HAP-1 (cell line): ENCODE data around the gene APBA3.
"Not testable (repeated sequence)": the region's sequence is repeated elsewhere in the genome, so short reads cannot be mapped to it uniquely, and the experiment has no call there.

Experiments
- DNase-seq, 2 experiments: peaks; one replicate each; pipeline ENCODE4 v3.0.0-alpha.2; 2016 to 2020; ENCODE audit warnings: low spot score in 2 of 2
- H3K27me3 ChIP-seq: fragments of 250-450 bp; sonication (Bioruptor Pico); 2 replicates; pipeline ENCODE4 v1.5.1; 2020; ENCODE audit warnings: low read depth, mild to moderate bottlenecking, moderate library complexity
- H3K36me3 ChIP-seq: fragments of 250-450 bp; sonication (Bioruptor Pico); replicated peaks from 2 replicates; pipeline ENCODE4 v1.5.1; 2020; ENCODE audit warnings: mild to moderate bottlenecking
- H3K4me1 ChIP-seq: fragments of 250-450 bp; sonication (Bioruptor Pico); 2 replicates; pipeline ENCODE4 v1.5.1; 2020; ENCODE audit warnings: mild to moderate bottlenecking
- H3K4me3 ChIP-seq: fragments of 250-450 bp; sonication (Bioruptor Pico); 2 replicates; pipeline ENCODE4 v1.5.1; 2020; ENCODE audit warnings: mild to moderate bottlenecking, moderate library complexity
- H3K9me3 ChIP-seq: fragments of 250-450 bp; sonication (Bioruptor Pico); 2 replicates; pipeline ENCODE4 v1.5.1; 2020; ENCODE audit warnings: mild to moderate bottlenecking, moderate library complexity
- in situ Hi-C: fragments of 300-500 bp; cut with MboI; formaldehyde crosslinking; loops from 3 replicates; pipeline ENCODE4 v1.14.3; 2020; ENCODE audit warnings: low sequenced_read_pairs, inconsistent platforms, mixed read lengths

Gene APBA3

DNA sequence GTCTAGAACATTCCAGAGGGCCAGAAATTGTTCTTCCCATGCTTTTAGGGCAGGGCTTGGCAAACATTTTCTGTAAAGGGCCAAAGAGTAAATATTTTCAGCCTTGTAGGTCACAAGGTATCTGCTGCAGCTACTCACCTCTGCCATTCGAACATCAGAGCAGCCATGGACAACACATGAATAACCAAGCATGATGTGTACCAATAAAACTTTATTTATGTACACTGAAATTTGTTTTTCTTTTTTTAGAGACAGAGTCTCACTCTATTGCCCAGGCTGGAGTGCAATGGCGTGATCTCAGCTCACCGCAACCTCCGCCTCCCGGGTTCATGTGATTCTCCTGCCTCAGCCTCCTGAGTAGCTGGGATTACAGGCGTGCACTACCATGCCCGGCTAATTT, 3.8 kb downstream of the APBA3 start:
- H3K27me3 ChIP-seq, H3K4me1 ChIP-seq, in situ Hi-C loops, H3K4me3 ChIP-seq, H3K9me3 ChIP-seq, DNase-seq, H3K36me3 ChIP-seq: not testable (repeated sequence)

DNA sequence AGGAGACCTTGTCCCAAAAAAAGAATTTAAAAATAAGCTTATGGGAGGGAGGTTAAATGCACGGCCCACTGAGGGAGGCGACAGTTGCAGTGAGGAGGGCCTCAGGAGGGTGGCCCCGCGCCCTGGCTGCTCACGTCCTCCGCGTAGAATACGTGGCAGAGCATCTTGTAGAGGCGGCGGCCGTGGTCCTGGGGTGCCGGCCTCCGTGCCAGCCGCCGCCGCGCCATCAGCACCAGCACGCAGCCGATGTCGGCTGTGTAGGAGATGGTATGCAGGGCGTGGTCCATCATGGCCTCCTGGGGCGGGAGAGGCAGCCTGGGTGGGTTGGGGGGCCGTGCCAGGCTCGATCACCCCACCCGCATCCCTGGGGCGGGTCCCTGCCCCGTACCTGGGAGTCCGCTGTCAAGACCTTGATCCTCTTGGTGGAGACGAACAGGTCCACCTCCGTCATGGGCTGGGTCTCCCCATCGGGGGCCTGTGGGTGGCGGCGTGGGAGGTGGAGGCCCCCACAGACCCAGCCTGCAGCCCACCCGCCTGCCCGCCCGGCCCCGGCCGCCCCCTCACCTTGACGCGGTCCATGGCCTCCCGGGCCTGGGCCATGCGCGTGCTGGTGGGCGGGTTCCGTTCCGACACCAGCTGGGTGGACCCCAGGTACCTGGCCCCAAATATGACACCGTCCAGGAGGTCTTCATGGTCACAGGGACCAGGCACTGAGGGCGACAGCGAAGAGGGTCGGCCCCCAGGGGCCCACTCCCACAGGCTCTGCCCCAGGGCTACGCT, 7.7 kb downstream of the APBA3 start:
- Histone ChIP-seq H3K9me3 (no peaks in the 10 kb centered on the region), H3K4me3 (no peak overlapping the region), H3K36me3 (peaks cover 3% of the 10 kb centered on the region), H3K4me1 (no peaks in the 10 kb centered on the region), H3K27me3 (no peaks in the 10 kb centered on the region)
- in situ Hi-C loops: no loop called here
- no peak for DNase-seq

DNA sequence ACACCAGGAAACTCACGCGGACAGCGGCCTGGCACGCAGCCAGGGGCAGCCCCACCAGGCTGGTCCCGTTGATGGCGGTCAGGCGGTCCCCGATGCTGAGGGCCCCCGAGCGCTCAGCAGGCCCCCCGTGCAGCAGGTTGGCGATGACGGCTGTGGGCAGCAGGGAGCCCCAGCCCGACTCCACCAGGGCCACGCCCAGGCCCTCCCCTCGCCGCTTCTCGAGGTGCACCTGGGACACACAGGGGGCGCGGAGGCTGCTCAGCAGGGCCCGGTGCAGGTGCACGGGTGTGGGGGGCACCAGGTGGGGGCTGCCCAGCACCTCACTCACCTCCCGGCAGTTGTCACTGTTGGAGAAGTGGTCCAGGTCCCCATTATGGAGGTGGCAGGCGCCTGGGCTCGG, 9.0 kb downstream of the APBA3 start:
- Histone ChIP-seq H3K4me3 (no peak overlapping the region), H3K36me3 (no peaks in the 10 kb centered on the region; the same call in none of the 2 replicates)
- in situ Hi-C loops: no loop called here

DNA sequence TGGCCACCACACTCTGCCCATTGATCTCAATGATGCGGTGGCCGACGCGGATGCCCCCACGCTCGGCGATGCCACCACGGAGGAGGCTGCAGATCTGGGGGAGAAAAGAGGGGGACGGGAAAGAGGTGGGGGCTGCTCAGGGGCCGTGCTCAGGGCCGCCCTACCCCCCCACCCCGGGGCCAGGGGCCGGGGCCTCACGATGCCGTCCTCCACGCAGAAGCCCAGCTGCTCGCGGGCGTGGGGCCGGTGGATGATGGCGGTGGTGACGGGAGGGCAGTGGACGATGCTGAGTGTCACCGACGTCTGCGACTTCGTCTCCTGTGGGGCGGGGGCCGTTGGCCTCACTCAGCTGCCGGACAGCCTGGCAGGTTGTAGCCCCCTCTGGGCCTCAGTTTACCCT, 10.3 kb downstream of the APBA3 start:
- Histone ChIP-seq H3K27me3 (no peaks in the 10 kb centered on the region), H3K36me3 (no peaks in the 10 kb centered on the region; the same call in none of the 2 replicates), H3K9me3 (no peaks in the 10 kb centered on the region), H3K4me3 (no peak overlapping the region), H3K4me1 (no peaks in the 10 kb centered on the region)
- in situ Hi-C loops: no loop called here
- DNase-seq: no peak

More for the DNA sequence above, 9.0 kb downstream of the APBA3 start:
- Histone ChIP-seq H3K4me1 (no peaks in the 10 kb centered on the region), H3K9me3 (no peaks in the 10 kb centered on the region), H3K27me3 (no peaks in the 10 kb centered on the region)
- no peak for DNase-seq

DNA sequence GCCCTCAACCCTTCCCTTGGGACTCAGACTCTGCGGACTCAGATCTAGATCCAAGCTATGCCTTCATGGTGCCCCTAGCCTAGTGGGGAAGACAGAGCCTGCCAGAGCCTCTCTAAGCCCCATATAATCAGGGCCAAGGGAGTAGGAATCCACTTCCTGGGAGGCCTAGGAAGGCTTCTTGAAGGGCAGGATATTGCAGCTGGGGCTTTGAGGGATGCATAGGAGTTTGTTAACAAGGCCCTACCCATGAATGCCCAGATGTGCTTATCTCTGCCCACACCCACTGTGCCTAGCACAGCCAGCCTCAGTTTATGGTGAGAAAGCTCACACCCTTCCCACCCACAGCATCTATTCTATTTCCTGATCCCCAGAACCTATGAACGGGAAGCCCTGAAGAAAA, 11.3 kb downstream of the APBA3 start:
- no peak for DNase-seq
- in situ Hi-C loops: no loop called here
- no peaks in the 10 kb centered on the region; the same call in none of the 2 replicates for H3K36me3 ChIP-seq
- no peaks in the 10 kb centered on the region for H3K4me1 ChIP-seq
- H3K9me3 ChIP-seq: no peaks in the 10 kb centered on the region
- no peak overlapping the region for H3K4me3 ChIP-seq
- no peaks in the 10 kb centered on the region for H3K27me3 ChIP-seq

DNA sequence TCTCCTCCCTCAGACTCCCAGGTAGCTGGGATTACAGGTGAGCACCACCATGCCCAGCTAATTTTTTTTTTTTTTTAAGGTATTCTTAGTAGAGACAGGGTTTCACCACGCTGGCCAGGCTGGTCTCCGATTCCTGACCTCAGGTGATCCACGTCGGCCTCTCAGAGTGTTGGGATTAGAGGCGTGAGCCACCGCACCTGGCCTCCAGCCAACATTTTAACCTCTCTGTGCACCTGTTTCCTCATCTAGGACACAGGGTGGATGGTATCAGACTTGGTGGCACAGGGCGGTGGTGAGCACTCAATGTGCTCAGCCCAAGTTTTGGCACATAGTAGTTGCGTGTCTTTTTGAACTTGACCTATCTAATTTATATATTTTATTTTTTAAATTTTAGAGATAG, 12.5 kb downstream of the APBA3 start:
- DNase-seq: no peak
- no peaks in the 10 kb centered on the region; the same call in none of the 2 replicates for H3K36me3 ChIP-seq
- H3K27me3 ChIP-seq: no peaks in the 10 kb centered on the region
- no peaks in the 10 kb centered on the region for H3K9me3 ChIP-seq
- H3K4me3 ChIP-seq: no peak overlapping the region
- in situ Hi-C loops: no loop called here
- H3K4me1 ChIP-seq: no peaks in the 10 kb centered on the region

DNA sequence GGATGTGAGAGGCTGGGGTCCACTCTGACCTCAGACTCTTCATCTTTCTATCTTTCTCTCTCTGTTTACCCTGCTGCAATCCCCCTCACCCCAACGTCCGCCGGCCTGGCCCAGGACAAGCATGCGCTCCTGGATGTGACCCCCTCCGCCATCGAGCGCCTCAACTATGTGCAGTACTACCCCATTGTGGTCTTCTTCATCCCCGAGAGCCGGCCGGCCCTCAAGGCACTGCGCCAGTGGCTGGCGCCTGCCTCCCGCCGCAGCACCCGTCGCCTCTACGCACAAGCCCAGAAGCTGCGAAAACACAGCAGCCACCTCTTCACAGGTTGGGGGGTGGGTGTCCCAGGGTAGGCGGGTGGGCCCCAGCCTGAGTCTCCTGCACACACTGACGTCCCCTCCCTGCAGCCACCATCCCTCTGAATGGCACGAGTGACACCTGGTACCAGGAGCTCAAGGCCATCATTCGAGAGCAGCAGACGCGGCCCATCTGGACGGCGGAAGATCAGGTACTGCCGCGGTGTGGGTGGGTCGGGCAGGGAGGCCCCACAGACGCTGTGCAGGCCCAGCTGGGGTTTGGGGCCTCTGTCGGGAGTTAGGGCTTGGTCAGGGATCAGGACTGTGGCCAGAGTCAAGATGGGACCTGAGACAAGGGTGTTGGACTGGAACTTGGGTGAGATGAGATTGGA, 15.0 kb downstream of the APBA3 start:
- no peaks in the 10 kb centered on the region for H3K27me3 ChIP-seq
- H3K4me3 ChIP-seq: no peak overlapping the region
- in situ Hi-C loops: no loop called here
- no peak for DNase-seq
- H3K4me1 ChIP-seq: no peaks in the 10 kb centered on the region
- H3K9me3 ChIP-seq: no peaks in the 10 kb centered on the region
- H3K36me3 ChIP-seq: no peaks in the 10 kb centered on the region; the same call in 1 of the 2 replicates

DNA sequence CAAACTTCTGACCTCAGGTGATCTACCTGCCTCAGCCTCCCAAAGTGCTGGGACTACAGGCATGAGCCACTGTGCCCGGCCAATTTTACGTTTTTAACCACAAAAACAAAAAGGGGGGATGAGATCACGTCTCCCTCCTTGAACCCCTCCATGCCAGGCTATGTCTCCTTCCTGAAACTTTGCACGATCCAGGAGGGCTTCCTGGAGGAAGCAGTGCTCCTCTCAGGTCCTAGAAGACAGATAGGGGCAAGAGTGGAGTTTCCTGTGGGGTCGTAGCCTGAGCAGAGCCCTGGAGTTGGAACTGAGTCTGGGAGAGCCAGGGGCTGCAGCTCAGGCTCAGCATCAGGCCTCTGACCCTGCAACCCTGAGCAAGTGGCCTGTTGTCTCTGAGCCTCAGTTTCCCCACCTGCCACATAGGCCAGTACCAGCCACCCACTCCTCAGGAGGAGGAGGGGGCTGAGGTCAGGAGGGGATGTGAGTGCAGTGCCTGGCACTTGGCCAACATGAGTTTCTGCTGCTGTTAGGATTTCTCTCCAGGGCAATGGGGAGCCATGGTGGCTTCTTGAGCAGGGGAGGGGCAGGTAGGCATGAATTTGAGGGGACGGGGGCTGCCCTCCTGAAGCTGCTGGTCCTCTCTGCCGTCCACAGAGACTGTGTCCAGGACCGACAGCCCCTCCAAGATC, 16.0 kb downstream of the APBA3 start:
- H3K9me3 ChIP-seq: no peaks in the 10 kb centered on the region
- H3K36me3 ChIP-seq: no peaks in the 10 kb centered on the region
- H3K4me1 ChIP-seq: no peaks in the 10 kb centered on the region
- H3K4me3 ChIP-seq: no peak overlapping the region
- in situ Hi-C loops: no loop called here
- H3K27me3 ChIP-seq: no peaks in the 10 kb centered on the region
- DNase-seq: no peak

DNA sequence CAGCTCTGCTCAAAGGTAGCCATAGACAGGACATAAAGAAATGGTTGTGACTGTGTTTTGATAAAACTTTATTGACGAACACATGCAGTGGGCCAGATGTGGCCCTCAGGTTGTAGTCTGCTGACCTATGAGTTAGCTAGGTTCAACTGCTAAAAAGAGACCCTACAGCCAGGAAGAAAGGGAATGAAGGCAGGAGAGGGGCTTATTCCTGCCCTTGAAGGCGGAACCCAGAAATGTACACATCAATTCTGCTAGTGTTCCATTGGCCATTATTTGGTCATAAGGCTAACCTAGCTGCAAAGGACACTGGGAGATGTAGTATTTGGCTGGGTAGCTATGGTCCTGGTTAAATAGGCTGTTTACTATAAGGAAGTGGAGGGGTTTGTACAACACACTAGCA, 18.0 kb downstream of the APBA3 start:
- no peaks in the 10 kb centered on the region for H3K36me3 ChIP-seq
- H3K4me1 ChIP-seq: no peaks in the 10 kb centered on the region
- peak in 1 of 2 experiments; percentile 38 for DNase-seq
- no peak overlapping the region for H3K4me3 ChIP-seq
- H3K27me3 ChIP-seq: no peaks in the 10 kb centered on the region
- H3K9me3 ChIP-seq: no peaks in the 10 kb centered on the region
- in situ Hi-C loops: no loop called here

DNA sequence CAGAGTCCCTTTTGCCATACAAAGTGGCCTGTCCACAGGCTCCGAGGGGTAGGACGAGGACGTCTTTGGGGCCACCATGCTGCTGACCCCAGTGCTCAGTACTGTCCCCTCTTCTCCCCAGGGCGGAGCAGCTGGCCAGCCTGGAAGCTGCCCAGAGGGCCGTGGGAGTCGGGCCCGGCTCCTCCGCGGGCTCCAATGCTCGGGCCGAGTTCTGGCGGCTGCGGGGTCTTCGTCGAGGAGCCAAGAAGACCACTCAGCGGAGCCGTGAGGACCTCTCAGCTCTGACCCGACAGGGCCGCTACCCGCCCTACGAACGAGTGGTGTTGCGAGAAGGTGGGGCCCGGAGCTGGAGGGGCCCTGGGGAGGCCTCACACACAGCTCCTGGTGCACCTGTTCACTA, 21.1 kb downstream of the APBA3 start:
- in situ Hi-C loops: no loop called here
- Histone ChIP-seq H3K4me3 (no peak overlapping the region), H3K4me1 (no peaks in the 10 kb centered on the region), H3K36me3 (no peaks in the 10 kb centered on the region), H3K9me3 (no peaks in the 10 kb centered on the region), H3K27me3 (peaks cover 2% of the 10 kb centered on the region; the same call in 1 of the 2 replicates)
- DNase-seq: no peak

DNA sequence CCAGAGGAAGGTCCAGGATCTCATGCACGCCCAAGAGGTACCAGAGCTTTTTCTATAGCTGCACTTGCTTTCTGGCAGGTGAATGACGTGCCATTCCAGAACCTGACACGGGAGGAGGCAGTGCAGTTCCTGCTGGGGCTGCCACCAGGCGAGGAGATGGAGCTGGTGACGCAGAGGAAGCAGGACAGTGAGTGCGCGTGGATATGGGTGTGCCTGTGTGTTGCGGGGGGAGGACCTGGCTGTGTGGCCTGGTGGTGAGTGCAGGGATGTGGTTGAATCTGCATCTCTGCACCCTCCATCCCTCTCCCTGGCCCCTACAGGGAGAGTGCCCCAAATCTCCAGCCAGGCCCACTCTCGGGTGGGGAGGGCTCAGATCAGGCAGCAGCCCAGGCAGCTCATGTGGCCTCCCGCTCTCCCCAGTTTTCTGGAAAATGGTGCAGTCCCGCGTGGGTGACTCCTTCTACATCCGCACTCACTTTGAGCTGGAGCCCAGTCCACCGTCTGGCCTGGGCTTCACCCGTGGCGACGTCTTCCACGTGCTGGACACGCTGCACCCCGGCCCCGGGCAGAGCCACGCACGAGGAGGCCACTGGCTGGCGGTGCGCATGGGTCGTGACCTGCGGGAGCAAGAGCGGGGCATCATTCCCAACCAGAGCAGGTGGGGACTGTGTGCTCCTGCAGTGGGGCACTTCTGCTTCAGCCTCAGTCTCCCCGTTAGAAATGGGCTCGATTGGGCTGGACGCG, 22.8 kb downstream of the APBA3 start:
- Histone ChIP-seq H3K4me3 (no peak overlapping the region), H3K36me3 (no peaks in the 10 kb centered on the region)

DNA sequence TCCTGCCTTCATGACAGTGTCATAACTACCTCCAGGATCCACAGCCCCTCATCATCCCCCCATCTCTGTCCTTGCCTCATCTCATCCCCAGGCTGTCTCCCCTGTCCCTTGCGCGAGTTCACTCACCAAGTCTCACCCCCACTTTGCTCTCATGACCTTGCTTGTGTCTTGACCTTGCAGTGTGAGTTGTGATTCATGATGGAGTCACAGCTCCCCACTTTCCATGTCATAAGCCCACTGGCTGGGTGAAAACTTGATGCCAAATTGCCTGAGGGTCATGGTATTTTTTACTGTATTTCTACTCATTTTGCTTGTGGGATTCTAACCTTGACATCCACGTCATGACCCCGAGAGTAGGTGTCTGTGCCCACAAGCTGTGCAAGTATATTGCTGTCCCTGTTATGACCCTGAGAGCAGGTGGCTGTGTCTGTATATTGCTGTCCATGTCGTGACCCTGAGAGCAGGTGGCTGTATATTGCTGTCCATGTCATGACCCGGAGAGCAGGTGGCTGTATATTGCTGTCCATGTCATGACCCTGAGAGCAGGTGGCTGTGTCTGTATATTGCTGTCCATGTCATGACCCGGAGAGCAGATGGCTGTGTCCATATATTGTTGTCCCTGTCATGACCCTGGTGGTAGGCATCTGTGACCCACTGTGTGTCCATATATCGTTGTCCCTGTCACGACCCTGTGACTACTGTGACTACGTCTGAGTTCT, 23.8 kb downstream of the APBA3 start:
- DNase-seq: no peak
- Histone ChIP-seq H3K4me3 (no peak overlapping the region), H3K36me3 (no peaks in the 10 kb centered on the region), H3K9me3 (no peaks in the 10 kb centered on the region), H3K27me3 (peaks cover 2% of the 10 kb centered on the region; the same call in 1 of the 2 replicates), H3K4me1 (no peaks in the 10 kb centered on the region)
- in situ Hi-C loops: no loop called here

More for the DNA sequence above, 22.8 kb downstream of the APBA3 start:
- Histone ChIP-seq H3K9me3 (no peaks in the 10 kb centered on the region), H3K4me1 (no peaks in the 10 kb centered on the region), H3K27me3 (peaks cover 2% of the 10 kb centered on the region; the same call in 1 of the 2 replicates)
- no peak for DNase-seq
- in situ Hi-C loops: no loop called here
